NCI-H748 treated with DMSO at 0.1 percent for 48 hours (cell line): ENCODE measurements around the gene GRID1.
"Not testable (repeated sequence)": the region's sequence is repeated elsewhere in the genome, so short reads cannot be mapped to it uniquely, and the experiment has no call there.

Experiments used
- DNase-seq: peaks from one replicate; lab custom pipeline; 2025; lab: John Stamatoyannopoulos, UW

The GRID1 gene

GRCh38 chr10:86391986-86392722 lies 25.6 kb upstream of the GRID1 start:
- no peak for DNase-seq

GRCh38 chr10:86391236-86391840 lies 24.7 kb upstream of the GRID1 start:
- no peak for DNase-seq

GRCh38 chr10:86390337-86391120 lies 23.9 kb upstream of the GRID1 start:
- no peak for DNase-seq

GRCh38 chr10:86389441-86390193 lies 23.0 kb upstream of the GRID1 start:
- DNase-seq = no peak

- DNase-seq = not testable (repeated sequence)
These were observed 22.5 kb upstream of the GRID1 start for GRCh38 chr10:86389109-86389440.

- no peak for DNase-seq
These were observed 21.6 kb upstream of the GRID1 start for GRCh38 chr10:86388119-86388704.

GRCh38 chr10:86387178-86387794 lies 20.7 kb upstream of the GRID1 start:
- DNase-seq = no peak

GRCh38 chr10:86385806-86386205 lies 19.2 kb upstream of the GRID1 start:
- no peak for DNase-seq

GRCh38 chr10:86377797-86378146 lies 11.2 kb upstream of the GRID1 start:
- no peak for DNase-seq

- DNase-seq = peak; percentile 33
These were observed 10.5 kb upstream of the GRID1 start for GRCh38 chr10:86376852-86377796.

GRCh38 chr10:86376403-86376802 lies 9.8 kb upstream of the GRID1 start:
- DNase-seq = no peak

- DNase-seq = no peak
These were observed 8.6 kb upstream of the GRID1 start for GRCh38 chr10:86375204-86375603.

GRCh38 chr10:86374664-86375063 lies 8.1 kb upstream of the GRID1 start:
- DNase-seq = no peak

GRCh38 chr10:86373828-86374227 lies 7.2 kb upstream of the GRID1 start:
- DNase-seq = no peak

GRCh38 chr10:86373251-86373650 lies 6.7 kb upstream of the GRID1 start:
- DNase-seq = no peak

GRCh38 chr10:86372784-86373239 lies 6.2 kb upstream of the GRID1 start:
- DNase-seq = no peak

- DNase-seq = no peak
These were observed 5.7 kb upstream of the GRID1 start for GRCh38 chr10:86372119-86372783.

- no peak for DNase-seq
These were observed 5.1 kb upstream of the GRID1 start for GRCh38 chr10:86371691-86372090.

- DNase-seq = no peak
These were observed 4.5 kb upstream of the GRID1 start for GRCh38 chr10:86371116-86371515.
